Lung (tissue), 12 donors: ENCODE measurements around the gene ADRM1. TPM values are rescaled to one million over a fixed set of nuclear protein-coding genes. Genes with fewer than 3 reads are reported as not detected.

Experiments
- ATAC-seq: fragments of 200-7000 bp; cut with Tn5 transposase; one replicate; pipeline ENCODE4 v1.9.1; 2020; ENCODE audit warnings: moderate number of reproducible peaks; ENCODE audit not compliant: insufficient read depth, low FRiP score
- DNase-seq, 3 donors: peaks; one replicate each; pipeline ENCODE4 v3.0.0-alpha.2; 2013 to 2017
- H3K27ac ChIP-seq, 2 donors: one replicate each; pipeline ENCODE4 v1.5.1; 2013; ENCODE audit warnings: mild to moderate bottlenecking in 2 of 2, moderate library complexity in 2 of 2, control low read depth in 1 of 2, inconsistent platforms in 1 of 2, low read depth in 1 of 2, low read length in 1 of 2
- H3K27me3 ChIP-seq, 3 donors: one replicate each; pipeline ENCODE4 v1.5.1; 2013; ENCODE audit warnings: low read length in 2 of 3; ENCODE audit not compliant: control insufficient read depth in 3 of 3, insufficient read depth in 3 of 3
- H3K36me3 ChIP-seq, 4 donors: one replicate each; pipeline ENCODE4 v1.5.1; 2013; ENCODE audit warnings: low read length in 4 of 4, mild to moderate bottlenecking in 1 of 4, moderate library complexity in 1 of 4; ENCODE audit not compliant: control insufficient read depth in 4 of 4, insufficient read depth in 4 of 4
- H3K4me1 ChIP-seq, 5 donors: one replicate each; pipeline ENCODE4 v1.5.1; 2013; ENCODE audit warnings: low read length in 5 of 5, mild to moderate bottlenecking in 2 of 5, moderate library complexity in 1 of 5; ENCODE audit not compliant: control insufficient read depth in 5 of 5, insufficient read depth in 5 of 5
- H3K4me3 ChIP-seq: one replicate; pipeline ENCODE4 v1.5.1; 2013; ENCODE audit warnings: mild to moderate bottlenecking, control low read depth, moderate library complexity
- H3K9ac ChIP-seq, 2 donors: one replicate each; pipeline ENCODE4 v1.5.1; 2013; ENCODE audit warnings: low read length in 2 of 2, control low read depth in 1 of 2; ENCODE audit not compliant: insufficient read depth in 1 of 2
- H3K9me3 ChIP-seq, 4 donors: one replicate each; pipeline ENCODE4 v1.5.1; 2013; ENCODE audit warnings: low read length in 3 of 4, mild to moderate bottlenecking in 1 of 4, moderate library complexity in 1 of 4; ENCODE audit not compliant: control insufficient read depth in 4 of 4, insufficient read depth in 3 of 4
- CTCF ChIP-seq: IDR thresholded peaks from 2 replicates; pipeline ENCODE4 v1.5.1; 2012; ENCODE audit warnings: mild to moderate bottlenecking; ENCODE audit errors: control extremely low read depth, extremely low read depth
- whole genome bisulfite sequencing, 2 donors: extraction: QIAGEN DNeasy Blood & Tissue Kit; methylation state at CpG; one replicate each; pipeline ENCODE4 v1.1.7; 2013; 5-methylcytosine and 5-hydroxymethylcytosine counted together
- polyA plus RNA-seq, 2 donors: library from polyadenylated mRNA; stranded (reverse); fragments of 200-250 nt; gene quantifications; one replicate each; pipeline ENCODE4 v1.2.1, GENCODE V29; 2013
- total RNA-seq, 2 donors: library from RNA; depleted of rRNA in 1 of 2; stranded (reverse); fragments of >200 nt in 1 of 2; gene quantifications; one replicate each; pipeline ENCODE4 v1.2.1, GENCODE V29; 2014 to 2021
- donor health status: control.
- donor health status: control.
- donor health status: Bipolar disorder and iron deficiency.
- donor health status: healthy.
- donor health status: DM: yes; HTN: yes; CAD: no.

Gene ADRM1
- total and polyA plus RNA-seq, 4 donors, result 43.1 to 140 (median 106) TPM

DNA sequence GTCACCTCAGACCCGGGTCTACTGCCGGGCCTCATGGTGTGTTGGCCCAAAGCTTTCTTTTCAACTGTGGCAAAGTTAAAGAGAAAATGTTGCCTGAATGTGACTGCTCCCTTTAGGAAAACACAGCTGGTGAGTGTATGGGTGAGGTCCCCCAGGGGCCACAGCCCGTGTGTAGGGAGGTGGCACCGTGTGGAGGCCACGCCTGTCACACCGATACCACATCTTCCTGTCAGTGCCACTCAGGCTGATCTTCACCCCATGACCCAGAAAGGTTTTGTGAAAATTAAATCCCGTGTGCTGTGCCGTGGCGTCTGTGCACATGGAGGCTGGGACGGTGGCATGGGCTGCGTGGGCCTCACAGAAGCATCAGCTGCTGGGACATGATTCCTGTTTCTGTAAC is 10.7 kb upstream of the ADRM1 start:
- Histone ChIP-seq H3K27ac (no peak overlapping the region), H3K27me3 (no peaks in the 10 kb centered on the region), H3K4me3 (no peak overlapping the region), H3K9me3 (no peaks in the 10 kb centered on the region), H3K9ac (no peak overlapping the region), H3K36me3 (peaks cover 8 to 44% (median 20%) of the 10 kb centered on the region in 4 donors), H3K4me1 (no peaks in the 10 kb centered on the region)
- WGBS, 2 donors, result 88 to 93% methylated on average over 11 of the region's 11 CpGs
- no peak for TF ChIP-seq CTCF
- no peak for DNase-seq
- ATAC-seq, result no peak

DNA sequence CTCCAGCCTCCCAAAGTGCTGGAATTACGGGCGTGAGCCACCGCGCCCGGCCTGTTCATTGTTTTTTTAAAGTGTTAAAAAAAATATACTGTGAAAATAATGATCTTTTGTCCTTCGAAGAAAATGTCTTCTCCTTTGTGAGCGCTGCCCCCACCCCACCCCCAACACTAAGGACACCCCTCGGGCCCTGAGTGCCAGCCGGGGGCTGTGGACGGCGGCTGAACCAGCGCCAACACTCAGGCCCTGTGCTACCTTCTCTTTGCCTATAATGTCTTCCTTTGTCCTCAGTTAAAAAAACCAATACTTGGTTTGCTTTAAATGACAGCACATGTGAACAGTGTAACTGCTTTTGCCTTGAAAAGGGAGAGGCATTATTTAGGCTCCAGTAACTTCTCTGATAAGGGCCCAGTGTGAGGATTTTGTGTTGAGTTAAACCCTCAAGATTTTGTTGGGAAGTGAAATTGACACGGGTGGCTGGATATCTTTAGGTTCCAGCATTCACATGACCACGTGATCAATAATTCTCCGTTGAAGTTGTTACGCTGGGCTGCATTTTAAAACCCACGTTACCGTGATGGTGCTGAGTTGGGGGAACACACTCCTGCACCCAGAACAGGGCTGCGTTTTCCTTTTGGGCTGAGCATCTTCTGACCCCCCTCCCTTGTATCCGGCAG is 9.5 kb upstream of the ADRM1 start:
- DNase-seq (no peak), ATAC-seq (no peak)
- H3K4me1 ChIP-seq, result no peaks in the 10 kb centered on the region
- no peak for TF ChIP-seq CTCF
- no peaks in the 10 kb centered on the region for H3K27me3 ChIP-seq
- H3K4me3 ChIP-seq, result no peak overlapping the region
- no peaks in the 10 kb centered on the region for H3K9me3 ChIP-seq
- 92 to 95% methylated on average over 20 of the region's 20 CpGs for WGBS, 2 donors
- peaks cover 8 to 42% (median 19%) of the 10 kb centered on the region in 4 donors for H3K36me3 ChIP-seq
- no peak overlapping the region for H3K27ac ChIP-seq
- H3K9ac ChIP-seq, result no peak overlapping the region

GRCh38 chr20:62293946-62294345 is 8.9 kb upstream of the ADRM1 start:
- Histone ChIP-seq H3K9me3 (no peaks in the 10 kb centered on the region), H3K9ac (no peak overlapping the region), H3K4me3 (no peak overlapping the region), H3K27me3 (no peaks in the 10 kb centered on the region), H3K4me1 (no peaks in the 10 kb centered on the region), H3K36me3 (peaks cover 7 to 47% (median 19%) of the 10 kb centered on the region in 4 donors), H3K27ac (no peak overlapping the region)
- WGBS, 2 donors, result 91 to 92% methylated on average over 9 of the region's 9 CpGs
- TF ChIP-seq CTCF, result no peak
- ATAC-seq (no peak), DNase-seq (no peak)

GRCh38 chr20:62294516-62294915 is 8.3 kb upstream of the ADRM1 start:
- no peak overlapping the region for H3K27ac ChIP-seq
- DNase-seq (no peak), ATAC-seq (no peak)
- H3K9ac ChIP-seq, result no peak overlapping the region
- TF ChIP-seq CTCF, result no peak
- H3K27me3 ChIP-seq, result no peaks in the 10 kb centered on the region
- H3K9me3 ChIP-seq, result no peaks in the 10 kb centered on the region
- peaks cover 5 to 44% (median 19%) of the 10 kb centered on the region in 4 donors for H3K36me3 ChIP-seq
- 88 to 93% methylated on average over 17 of the region's 17 CpGs for WGBS, 2 donors
- H3K4me1 ChIP-seq, result no peaks in the 10 kb centered on the region
- no peak overlapping the region for H3K4me3 ChIP-seq
